ENCODE results near the gene PEAR1.

The PEAR1 gene

GRCh38 chr1:156845953-156846545 lies 47.5 kb upstream of the PEAR1 start:
- Histone ChIP-seq H2AFZ (no peak overlapping the region), H3K4me3 (ENCODE audit: low read depth, low read length) (no peak overlapping the region), H3K27me3 (ENCODE audit: control insufficient read depth, insufficient read depth, low read length) (no peaks in the 10 kb centered on the region), H3K9me3 (ENCODE audit: control insufficient read depth, low read length) (no peaks in the 10 kb centered on the region), H3K36me3 (ENCODE audit: control insufficient read depth, insufficient read depth, low read length) (no peaks in the 10 kb centered on the region), H3K9ac (no peak overlapping the region), H3K4me2 (ENCODE audit: low read length) (no peak overlapping the region), H3K4me1 (no peaks in the 10 kb centered on the region), H3K79me2 (no peaks in the 10 kb centered on the region), H3K27ac (no peak overlapping the region)
- no peak for TF ChIP-seq CTCF (IDR thresholded peaks at IDR 0.05)

GRCh38 chr1:156846643-156847042 lies 46.9 kb upstream of the PEAR1 start:
- Histone ChIP-seq H3K9ac (no peak overlapping the region), H2AFZ (no peak overlapping the region), H3K4me3 (ENCODE audit: low read depth, low read length) (no peak overlapping the region), H3K4me2 (ENCODE audit: low read length) (no peak overlapping the region), H3K36me3 (ENCODE audit: control insufficient read depth, insufficient read depth, low read length) (no peaks in the 10 kb centered on the region), H3K9me3 (ENCODE audit: control insufficient read depth, low read length) (no peaks in the 10 kb centered on the region), H3K27me3 (ENCODE audit: control insufficient read depth, insufficient read depth, low read length) (no peaks in the 10 kb centered on the region), H3K27ac (no peak overlapping the region), H3K4me1 (no peaks in the 10 kb centered on the region), H3K79me2 (no peaks in the 10 kb centered on the region)
- no peak for TF ChIP-seq CTCF (IDR thresholded peaks at IDR 0.05)

GRCh38 chr1:156847591-156848460 lies 45.7 kb upstream of the PEAR1 start:
- no peak for TF ChIP-seq CTCF (IDR thresholded peaks at IDR 0.05)
- Histone ChIP-seq H3K9ac (no peak overlapping the region), H3K4me1 (peaks cover 2% of the 10 kb centered on the region), H3K4me3 (ENCODE audit: low read depth, low read length) (no peak overlapping the region), H3K79me2 (no peaks in the 10 kb centered on the region), H3K27ac (no peak overlapping the region), H3K27me3 (ENCODE audit: control insufficient read depth, insufficient read depth, low read length) (no peaks in the 10 kb centered on the region), H2AFZ (no peak overlapping the region), H3K9me3 (ENCODE audit: control insufficient read depth, low read length) (no peaks in the 10 kb centered on the region), H3K36me3 (ENCODE audit: control insufficient read depth, insufficient read depth, low read length) (no peaks in the 10 kb centered on the region), H3K4me2 (ENCODE audit: low read length) (no peak overlapping the region)

GRCh38 chr1:156848461-156849150 lies 44.9 kb upstream of the PEAR1 start:
- Histone ChIP-seq H3K27ac (no peak overlapping the region), H3K79me2 (no peaks in the 10 kb centered on the region), H3K9me3 (ENCODE audit: control insufficient read depth, low read length) (no peaks in the 10 kb centered on the region), H3K4me3 (ENCODE audit: low read depth, low read length) (no peak overlapping the region), H3K36me3 (ENCODE audit: control insufficient read depth, insufficient read depth, low read length) (no peaks in the 10 kb centered on the region), H2AFZ (no peak overlapping the region), H3K27me3 (ENCODE audit: control insufficient read depth, insufficient read depth, low read length) (no peaks in the 10 kb centered on the region), H3K4me2 (ENCODE audit: low read length) (no peak overlapping the region), H3K4me1 (peaks cover 2% of the 10 kb centered on the region), H3K9ac (no peak overlapping the region)
- no peak for TF ChIP-seq CTCF (IDR thresholded peaks at IDR 0.05)

Measured in parathyroid adenoma (tissue), 2 donors.